KMS-11 (cell line): ENCODE results near the gene CTSA.

ENCODE experiments used
- H2AFZ ChIP-seq: fragments of 200-600 bp; sonication (generic); 2 replicates; pipeline ENCODE4 v1.6.1; 2016; ENCODE audit warnings: antibody characterized with exemption, mixed run types, low read depth
- H3K27ac ChIP-seq: fragments of 200-600 bp; sonication (generic); 2 replicates; pipeline ENCODE4 v1.6.1; 2016; ENCODE audit warnings: mild to moderate bottlenecking, mixed run types
- H3K27me3 ChIP-seq: fragments of 200-600 bp; sonication (generic); 2 replicates; pipeline ENCODE4 v1.6.1; 2017; ENCODE audit warnings: mild to moderate bottlenecking, low read depth, mixed run types, moderate library complexity; ENCODE audit not compliant: insufficient read depth
- H3K36me3 ChIP-seq: fragments of 200-600 bp; sonication (generic); 2 replicates; pipeline ENCODE4 v1.6.1; 2017; ENCODE audit warnings: mild to moderate bottlenecking, mixed run types; ENCODE audit not compliant: insufficient read depth
- H3K4me1 ChIP-seq: fragments of 200-600 bp; sonication (generic); 2 replicates; pipeline ENCODE4 v1.6.1; 2016; ENCODE audit warnings: mild to moderate bottlenecking, low read depth, mixed run types; ENCODE audit not compliant: poor library complexity, severe bottlenecking
- H3K4me2 ChIP-seq: fragments of 200-600 bp; sonication (generic); 2 replicates; pipeline ENCODE4 v1.7.0; 2016; ENCODE audit warnings: mild to moderate bottlenecking, mixed run types
- H3K4me3 ChIP-seq: fragments of 200-600 bp; sonication (generic); IDR thresholded peaks from 2 replicates; pipeline ENCODE4 v1.6.1; 2017; ENCODE audit warnings: low read depth, low read length, mixed read lengths; ENCODE audit not compliant: insufficient read depth
- H3K79me2 ChIP-seq: fragments of 200-600 bp; sonication (generic); 2 replicates; pipeline ENCODE4 v1.6.1; 2016; ENCODE audit warnings: low read depth, mixed run types; ENCODE audit not compliant: insufficient read depth
- H3K9ac ChIP-seq: fragments of 200-600 bp; sonication (generic); 2 replicates; pipeline ENCODE4 v1.6.1; 2016; ENCODE audit warnings: mild to moderate bottlenecking, mixed run types
- H4K20me1 ChIP-seq: fragments of 200-600 bp; sonication (generic); 2 replicates; pipeline ENCODE4 v1.6.1; 2016; ENCODE audit warnings: mild to moderate bottlenecking, mixed run types; ENCODE audit not compliant: insufficient read depth
- CTCF ChIP-seq: fragments of 200-600 bp; sonication (generic); conservative IDR thresholded peaks from 2 replicates; pipeline ENCODE4 v1.6.1; 2017; ENCODE audit warnings: low read depth, mild to moderate bottlenecking, antibody characterized with exemption, low read length, moderate library complexity, mixed read lengths

The CTSA gene

GRCh38 chr20:45940469-45940868, 49.3 kb downstream of the CTSA start:
- H3K4me2 ChIP-seq, result no peak overlapping the region
- no peak overlapping the region for H3K9ac ChIP-seq
- no peak overlapping the region for H3K27ac ChIP-seq
- H3K4me3 ChIP-seq, result no peak overlapping the region
- H3K79me2 ChIP-seq, result peaks cover 5% of the 10 kb centered on the region; the same call in 1 of the 2 replicates
- peaks cover 5% of the 10 kb centered on the region for H3K4me1 ChIP-seq
- H3K36me3 ChIP-seq, result peaks cover 7% of the 10 kb centered on the region; the same call in 1 of the 2 replicates
- no peak overlapping the region for H2AFZ ChIP-seq
- no peaks in the 10 kb centered on the region for H3K27me3 ChIP-seq
- no peak for TF ChIP-seq CTCF
- no peaks in the 10 kb centered on the region for H4K20me1 ChIP-seq

GRCh38 chr20:45943613-45944012, 52.5 kb downstream of the CTSA start:
- H3K27me3 ChIP-seq, result no peaks in the 10 kb centered on the region
- peaks cover 15% of the 10 kb centered on the region for H3K4me1 ChIP-seq
- no peak overlapping the region for H3K4me2 ChIP-seq
- no peaks in the 10 kb centered on the region for H3K79me2 ChIP-seq
- no peak overlapping the region for H3K9ac ChIP-seq
- TF ChIP-seq CTCF, result no peak
- no peaks in the 10 kb centered on the region for H4K20me1 ChIP-seq
- no peak overlapping the region for H2AFZ ChIP-seq
- no peak overlapping the region for H3K27ac ChIP-seq
- no peak overlapping the region for H3K4me3 ChIP-seq
- peaks cover 7% of the 10 kb centered on the region; the same call in 1 of the 2 replicates for H3K36me3 ChIP-seq

GRCh38 chr20:45944151-45944964, 53.2 kb downstream of the CTSA start:
- Histone ChIP-seq H2AFZ (no peak overlapping the region), H3K4me2 (no peak overlapping the region), H4K20me1 (no peaks in the 10 kb centered on the region), H3K36me3 (peaks cover 6% of the 10 kb centered on the region; the same call in 1 of the 2 replicates), H3K27ac (no peak overlapping the region), H3K27me3 (no peaks in the 10 kb centered on the region), H3K4me3 (no peak overlapping the region), H3K9ac (no peak overlapping the region), H3K4me1 (peaks cover 15% of the 10 kb centered on the region), H3K79me2 (no peaks in the 10 kb centered on the region)
- no peak for TF ChIP-seq CTCF

GRCh38 chr20:45944965-45945677, 54.0 kb downstream of the CTSA start:
- H3K4me3 ChIP-seq, result no peak overlapping the region
- no peak for TF ChIP-seq CTCF
- peaks cover 3% of the 10 kb centered on the region; the same call in 1 of the 2 replicates for H3K36me3 ChIP-seq
- no peak overlapping the region for H2AFZ ChIP-seq
- no peak overlapping the region for H3K27ac ChIP-seq
- peaks cover 15% of the 10 kb centered on the region for H3K4me1 ChIP-seq
- H3K27me3 ChIP-seq, result no peaks in the 10 kb centered on the region
- H4K20me1 ChIP-seq, result no peaks in the 10 kb centered on the region
- no peak overlapping the region for H3K9ac ChIP-seq
- no peak overlapping the region for H3K4me2 ChIP-seq
- H3K79me2 ChIP-seq, result no peaks in the 10 kb centered on the region
